Suprapubic skin (tissue), 4 donors: ENCODE data around the gene USP10.

Source experiments
- CTCF ChIP-seq, 2 donors: fragments of 200-600 bp in 1 of 2; fragments of 450-650 bp in 1 of 2; sonication (generic) in 1 of 2; IDR thresholded peaks; one replicate each; pipeline ENCODE4 v1.5.1; 2016 to 2019; ENCODE audit warnings: antibody characterized with exemption in 2 of 2, mild to moderate bottlenecking in 1 of 2, moderate library complexity in 1 of 2
- EP300 ChIP-seq: sonication (generic); formaldehyde crosslinking; IDR thresholded peaks from one replicate; pipeline ENCODE4 v1.6.1; 2017; ENCODE audit warnings: antibody characterized with exemption
- POLR2A ChIP-seq, 2 donors: fragments of 450-650 bp; IDR thresholded peaks; one replicate each; pipeline ENCODE4 v1.6.1; 2017; ENCODE audit warnings: antibody characterized with exemption in 2 of 2, mild to moderate bottlenecking in 2 of 2, moderate library complexity in 2 of 2
- POLR2AphosphoS5 ChIP-seq, 3 donors: sonication (generic); formaldehyde crosslinking; IDR thresholded peaks; one replicate each; pipeline ENCODE4 v1.6.1; 2017; ENCODE audit warnings: antibody characterized with exemption in 3 of 3

GRCh38 chr16:84661418-84662060 lies 38.3 kb upstream of the USP10 start:
- TF ChIP-seq CTCF (IDR thresholded peaks at IDR 0.05), result no peak
- no peak for TF ChIP-seq POLR2A (IDR thresholded peaks at IDR 0.05)
- TF ChIP-seq EP300, result no peak
- no peak for TF ChIP-seq POLR2AphosphoS5 (IDR thresholded peaks at IDR 0.05)
